Heart right ventricle (tissue), 16 donors: ENCODE results near the gene KIF5A. TPM values are rescaled to one million over a fixed set of nuclear protein-coding genes. Genes with fewer than 3 reads are reported as not detected.

Experiments
- ATAC-seq, 8 donors: fragments of 200-7000 bp; cut with Tn5 transposase; one replicate each; pipeline ENCODE4 v1.9.1; 2020; ENCODE audit warnings: mild to moderate bottlenecking in 8 of 8, moderate library complexity in 8 of 8, moderate number of reproducible peaks in 1 of 8
- DNase-seq, 2 donors: peaks; one replicate each; pipeline ENCODE4 v3.0.0-alpha.2; 2020
- H3K27ac ChIP-seq, 10 donors: fragments of 200-600 bp; sonication (generic) in 2 of 10; one replicate each; pipeline versions ENCODE4 v1.5.0 to v1.8.0; 2020 to 2022; ENCODE audit warnings: mild to moderate bottlenecking in 3 of 10
- H3K27me3 ChIP-seq, 7 donors: fragments of 200-600 bp; one replicate each; pipeline ENCODE4 v1.8.0; 2021 to 2022; ENCODE audit warnings: mild to moderate bottlenecking in 2 of 7
- H3K36me3 ChIP-seq, 9 donors: fragments of 200-600 bp; sonication (generic) in 1 of 9; one replicate each; pipeline versions ENCODE4 v1.5.0 to v1.8.0; 2020 to 2022; ENCODE audit warnings: mild to moderate bottlenecking in 2 of 9
- H3K4me1 ChIP-seq, 9 donors: fragments of 200-600 bp; sonication (generic) in 1 of 9; one replicate each; pipeline versions ENCODE4 v1.5.0 to v1.8.0; 2020 to 2022; ENCODE audit warnings: mild to moderate bottlenecking in 4 of 9
- H3K4me3 ChIP-seq, 10 donors: fragments of 200-600 bp; sonication (generic) in 2 of 10; one replicate each; pipeline versions ENCODE4 v1.5.0 to v1.8.0; 2020 to 2022; ENCODE audit warnings: mild to moderate bottlenecking in 7 of 10, moderate library complexity in 2 of 10
- H3K9me3 ChIP-seq, 11 donors: fragments of 200-600 bp in 10 of 11; sonication (generic) in 2 of 11; one replicate each; pipeline versions ENCODE4 v1.5.0 to v1.8.0; 2013 to 2022; ENCODE audit warnings: mild to moderate bottlenecking in 2 of 11, control low read depth in 1 of 11, moderate library complexity in 1 of 11
- WGBS, 2 donors: extraction: QIAGEN DNeasy Blood & Tissue Kit; methylation state at CpG; one replicate each; pipeline ENCODE4 v1.1.7; 2013; ENCODE audit warnings: inconsistent platforms in 1 of 2; 5-methylcytosine and 5-hydroxymethylcytosine counted together
- intact Hi-C, 10 donors: fragments of 100-400 bp; cut with DNase I; formaldehyde crosslinking; loops; one replicate each; pipeline versions ENCODE4 v1.11.1 to v1.14.2; 2022
- polyA plus RNA-seq, 2 donors: library from polyadenylated mRNA; stranded (reverse); fragments of 200-250 nt; gene quantifications; one replicate each; pipeline ENCODE4 v1.2.3, GENCODE V29; 2013
- total RNA-seq, 10 donors: library from RNA; stranded (reverse); fragmentation: NEBNext Ultra II Directional in 3 of 10; extraction: Animal tissue kit (Norgen Biotek cat#: 25700) in 3 of 10; gene quantifications; one replicate each; pipeline versions ENCODE4 v1.2.1 to v1.2.4, GENCODE V29; 2021 to 2023
- TF ChIP-seq, protein P1 (sequence below), 9 donors: fragments of 200-600 bp; sonication (generic) in 2 of 9; IDR thresholded peaks; one replicate each; pipeline versions ENCODE4 v1.5.0 to v1.8.0; 2021 to 2022; ENCODE audit warnings: antibody characterized with exemption in 9 of 9, mild to moderate bottlenecking in 5 of 9, moderate library complexity in 1 of 9
- donor health status: Arrhythmogenic right ventricular cardiomyopathy.
- donor health status: ischemic (EF 13 %, LVEDD 7.1; RV severe dilation, severe dysfunction).
- donor health status: healthy with polysubstance abuse.
- donor health status: DM: no; HTN: yes; CAD: no.
- donor health status: DM: no; HTN: no; CAD: no.
- donor health status: ischemic (EF 25% LVEDD 6.9; RV normal size, moderate dysfunction).
- donor health status: ischemic (EF 25% LVEDD 5.7; RV mildly dilated, moderate dysfunction).
- donor health status: healthy.
- donor health status: DM: yes; HTN: yes; CAD: no.
- donor health status: Ischemic cardiomyopathy.
- donor health status: ischemic (EF 35%, LVEDD 5.7; RV mildly dilated, moderate dysfunction).
- donor health status: nonischemic (EF 11% LVEDD 7.7; RV severe dilation, severe dysfunction).
- donor health status: DM: yes; HTN: yes; CAD: no.
- donor health status: PGD.
- donor health status: ischemic (EF 29% LVEDD 5.4; RV normal size, mild dysfunction).
- donor health status: nonischemic (EF 23%, LVEDD 6.1; RV moderate dilation, normal function).

The KIF5A gene
- total and polyA plus RNA-seq, 12 donors, result 0.05 to 0.29 (median 0.07) TPM; not detected in 5

DNA sequence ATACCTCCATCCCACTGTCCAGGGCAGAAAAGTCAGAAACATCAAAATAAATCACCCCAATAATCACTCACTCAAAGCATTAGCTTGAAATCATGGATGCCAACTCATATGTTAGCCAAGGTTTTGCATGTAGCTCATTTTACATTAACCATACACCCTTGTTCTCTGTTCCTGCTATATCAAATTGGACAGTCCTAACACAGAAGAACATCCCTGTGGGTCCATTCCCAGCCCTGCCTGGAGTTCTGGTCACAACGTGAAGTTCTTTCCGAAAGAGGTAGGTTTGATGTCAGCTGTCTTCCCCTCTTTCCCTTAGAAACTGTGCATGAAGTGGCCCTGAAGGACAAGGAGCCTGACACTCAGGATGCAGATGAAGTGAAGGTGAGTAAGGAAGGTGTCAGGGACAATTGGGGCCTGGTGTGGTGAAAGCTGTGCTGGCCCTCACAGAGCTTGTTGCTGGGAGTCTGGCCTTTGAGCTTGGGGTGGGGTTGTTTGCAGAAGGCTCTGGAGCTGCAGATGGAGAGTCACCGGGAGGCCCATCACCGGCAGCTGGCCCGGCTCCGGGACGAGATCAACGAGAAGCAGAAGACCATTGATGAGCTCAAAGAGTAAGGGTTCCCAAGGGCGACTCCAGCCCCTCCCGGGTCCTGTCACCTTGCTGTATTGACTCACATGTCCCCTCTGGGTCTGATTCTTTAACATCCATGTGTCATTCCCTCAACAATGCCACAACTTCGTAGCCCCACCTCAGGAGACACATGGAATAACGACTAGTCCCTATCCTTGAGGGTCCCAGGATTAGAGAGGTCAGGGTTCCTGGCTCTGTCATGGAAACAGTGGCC lies 26.1 kb downstream of the KIF5A start:
- TF ChIP-seq, protein P1, sequence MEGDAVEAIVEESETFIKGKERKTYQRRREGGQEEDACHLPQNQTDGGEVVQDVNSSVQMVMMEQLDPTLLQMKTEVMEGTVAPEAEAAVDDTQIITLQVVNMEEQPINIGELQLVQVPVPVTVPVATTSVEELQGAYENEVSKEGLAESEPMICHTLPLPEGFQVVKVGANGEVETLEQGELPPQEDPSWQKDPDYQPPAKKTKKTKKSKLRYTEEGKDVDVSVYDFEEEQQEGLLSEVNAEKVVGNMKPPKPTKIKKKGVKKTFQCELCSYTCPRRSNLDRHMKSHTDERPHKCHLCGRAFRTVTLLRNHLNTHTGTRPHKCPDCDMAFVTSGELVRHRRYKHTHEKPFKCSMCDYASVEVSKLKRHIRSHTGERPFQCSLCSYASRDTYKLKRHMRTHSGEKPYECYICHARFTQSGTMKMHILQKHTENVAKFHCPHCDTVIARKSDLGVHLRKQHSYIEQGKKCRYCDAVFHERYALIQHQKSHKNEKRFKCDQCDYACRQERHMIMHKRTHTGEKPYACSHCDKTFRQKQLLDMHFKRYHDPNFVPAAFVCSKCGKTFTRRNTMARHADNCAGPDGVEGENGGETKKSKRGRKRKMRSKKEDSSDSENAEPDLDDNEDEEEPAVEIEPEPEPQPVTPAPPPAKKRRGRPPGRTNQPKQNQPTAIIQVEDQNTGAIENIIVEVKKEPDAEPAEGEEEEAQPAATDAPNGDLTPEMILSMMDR (IDR thresholded peaks at IDR 0.05), result no peak
- Histone ChIP-seq H3K4me1 (no peaks in the 10 kb centered on the region), H3K4me3 (no peak overlapping the region), H3K27me3 (peaks cover 0 to 11% (median 0%) of the 10 kb centered on the region in 7 donors), H3K27ac (no peak overlapping the region), H3K9me3 (no peaks in the 10 kb centered on the region), H3K36me3 (no peaks in the 10 kb centered on the region)
- no peak for ATAC-seq
- intact Hi-C loops, result no loop called here
- WGBS, 2 donors, result 87 to 88% methylated on average over 12 of the region's 12 CpGs
- DNase-seq, result no peak

DNA sequence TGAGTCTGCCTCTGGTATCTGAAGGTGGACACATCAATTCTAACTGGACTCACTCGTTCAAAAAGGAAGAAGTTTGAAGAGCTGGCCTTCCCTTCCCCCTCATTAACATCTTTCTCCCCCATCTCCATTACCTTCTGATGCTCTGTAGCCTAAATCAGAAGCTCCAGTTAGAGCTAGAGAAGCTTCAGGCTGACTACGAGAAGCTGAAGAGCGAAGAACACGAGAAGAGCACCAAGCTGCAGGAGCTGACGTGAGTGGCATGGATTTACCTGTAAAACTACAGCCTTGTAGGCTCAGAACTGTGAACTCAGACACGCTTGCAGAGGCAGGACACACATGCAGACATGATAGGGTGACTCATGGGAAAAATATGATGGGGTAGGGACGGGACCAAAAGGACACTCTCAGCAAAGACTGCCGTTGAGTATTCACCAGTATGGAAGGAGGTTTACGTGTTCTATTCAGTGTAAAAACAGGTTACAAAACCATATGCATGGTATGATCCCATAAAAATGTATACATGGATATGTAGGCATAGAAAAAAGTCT lies 26.8 kb downstream of the KIF5A start:
- Histone ChIP-seq H3K9me3 (no peaks in the 10 kb centered on the region), H3K4me1 (no peaks in the 10 kb centered on the region), H3K27ac (no peak overlapping the region), H3K4me3 (no peak overlapping the region), H3K27me3 (peaks cover 0 to 6% (median 0%) of the 10 kb centered on the region in 7 donors), H3K36me3 (no peaks in the 10 kb centered on the region)
- TF ChIP-seq, protein P1 (IDR thresholded peaks at IDR 0.05), result no peak
- ATAC-seq (no peak), DNase-seq (no peak)
- intact Hi-C loops, result no loop called here
- WGBS, 2 donors, result 77 to 86% methylated on average over 9 of the region's 9 CpGs

DNA sequence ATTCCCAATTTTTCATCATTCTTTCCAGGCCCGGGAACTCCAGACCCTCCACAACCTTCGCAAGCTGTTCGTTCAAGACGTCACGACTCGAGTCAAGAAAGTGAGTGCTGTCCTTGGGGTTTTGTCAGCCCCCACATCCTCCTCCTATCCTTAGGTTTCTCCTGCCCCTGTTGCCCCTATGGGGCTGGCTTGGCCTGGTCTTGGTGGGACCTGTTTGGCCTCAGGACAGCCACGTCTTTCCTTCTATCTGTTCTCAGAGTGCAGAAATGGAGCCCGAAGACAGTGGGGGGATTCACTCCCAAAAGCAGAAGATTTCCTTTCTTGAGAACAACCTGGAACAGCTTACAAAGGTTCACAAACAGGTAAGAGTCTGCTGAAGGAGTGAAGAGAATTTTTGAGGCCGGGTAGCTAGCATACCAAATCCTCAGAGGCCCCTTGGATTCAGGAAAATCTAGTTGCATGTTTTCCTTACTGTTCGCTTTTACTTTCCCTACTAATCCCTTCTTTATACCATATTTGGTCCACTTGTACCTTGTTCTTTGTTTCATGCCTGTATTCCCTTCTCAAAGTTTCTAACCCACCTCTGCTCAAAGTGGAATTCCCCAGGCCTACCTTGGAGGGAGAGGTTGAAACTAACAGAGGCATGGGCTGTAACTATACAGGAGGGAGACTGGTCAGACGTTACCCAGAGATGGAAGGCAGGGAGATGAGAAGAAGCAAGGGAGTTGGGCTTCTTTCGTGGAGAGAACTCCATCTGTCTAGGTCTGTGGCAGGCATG lies 28.3 kb downstream of the KIF5A start:
- Histone ChIP-seq H3K4me1 (no peaks in the 10 kb centered on the region), H3K36me3 (no peaks in the 10 kb centered on the region), H3K4me3 (no peak overlapping the region), H3K27ac (no peak overlapping the region), H3K27me3 (peaks cover 0 to 9% (median 0%) of the 10 kb centered on the region in 7 donors), H3K9me3 (no peaks in the 10 kb centered on the region)
- 86 to 87% methylated on average over 12 of the region's 12 CpGs for WGBS, 2 donors
- no peak for ATAC-seq
- TF ChIP-seq, protein P1 (IDR thresholded peaks at IDR 0.05), result no peak
- intact Hi-C loops, result no loop called here
- DNase-seq, result no peak

DNA sequence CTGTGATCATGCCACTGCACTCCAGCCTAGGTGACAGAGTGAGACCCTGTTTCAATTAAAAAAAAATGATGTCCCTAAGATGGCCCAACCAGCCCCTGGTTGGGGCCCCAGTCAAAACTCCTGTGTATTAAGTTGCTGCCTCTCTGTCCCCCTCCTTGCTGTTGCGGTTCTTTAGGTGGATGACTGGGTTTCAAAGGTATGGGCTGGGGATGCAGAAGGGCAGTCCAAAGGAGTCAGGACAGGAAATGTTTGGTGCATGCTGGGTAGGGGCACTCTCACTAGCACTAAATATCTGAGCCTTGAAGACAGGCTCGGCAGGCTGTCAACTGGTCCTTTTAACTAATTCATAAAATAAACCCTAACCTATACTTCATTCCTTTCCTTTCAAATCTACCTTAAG lies 29.2 kb downstream of the KIF5A start:
- TF ChIP-seq, protein P1 (IDR thresholded peaks at IDR 0.05), result no peak
- Histone ChIP-seq H3K9me3 (no peaks in the 10 kb centered on the region), H3K4me1 (no peaks in the 10 kb centered on the region), H3K27ac (no peak overlapping the region), H3K4me3 (no peak overlapping the region), H3K36me3 (no peaks in the 10 kb centered on the region), H3K27me3 (peaks cover 0 to 10% (median 0%) of the 10 kb centered on the region in 7 donors)
- intact Hi-C loops, result no loop called here
- 78 to 80% methylated on average over 2 of the region's 2 CpGs for WGBS, 2 donors
- DNase-seq (no peak), ATAC-seq (no peak)
